CD4-positive, alpha-beta T cell treated with Interferon alpha-2 for 1 hour (primary cell): ENCODE data around the gene ATRN.

ENCODE experiments used
- DNase-seq, 2 donors: peaks; one replicate each; pipeline ENCODE4 v3.0.0-alpha.2; 2020 to 2022

The ATRN gene

DNA sequence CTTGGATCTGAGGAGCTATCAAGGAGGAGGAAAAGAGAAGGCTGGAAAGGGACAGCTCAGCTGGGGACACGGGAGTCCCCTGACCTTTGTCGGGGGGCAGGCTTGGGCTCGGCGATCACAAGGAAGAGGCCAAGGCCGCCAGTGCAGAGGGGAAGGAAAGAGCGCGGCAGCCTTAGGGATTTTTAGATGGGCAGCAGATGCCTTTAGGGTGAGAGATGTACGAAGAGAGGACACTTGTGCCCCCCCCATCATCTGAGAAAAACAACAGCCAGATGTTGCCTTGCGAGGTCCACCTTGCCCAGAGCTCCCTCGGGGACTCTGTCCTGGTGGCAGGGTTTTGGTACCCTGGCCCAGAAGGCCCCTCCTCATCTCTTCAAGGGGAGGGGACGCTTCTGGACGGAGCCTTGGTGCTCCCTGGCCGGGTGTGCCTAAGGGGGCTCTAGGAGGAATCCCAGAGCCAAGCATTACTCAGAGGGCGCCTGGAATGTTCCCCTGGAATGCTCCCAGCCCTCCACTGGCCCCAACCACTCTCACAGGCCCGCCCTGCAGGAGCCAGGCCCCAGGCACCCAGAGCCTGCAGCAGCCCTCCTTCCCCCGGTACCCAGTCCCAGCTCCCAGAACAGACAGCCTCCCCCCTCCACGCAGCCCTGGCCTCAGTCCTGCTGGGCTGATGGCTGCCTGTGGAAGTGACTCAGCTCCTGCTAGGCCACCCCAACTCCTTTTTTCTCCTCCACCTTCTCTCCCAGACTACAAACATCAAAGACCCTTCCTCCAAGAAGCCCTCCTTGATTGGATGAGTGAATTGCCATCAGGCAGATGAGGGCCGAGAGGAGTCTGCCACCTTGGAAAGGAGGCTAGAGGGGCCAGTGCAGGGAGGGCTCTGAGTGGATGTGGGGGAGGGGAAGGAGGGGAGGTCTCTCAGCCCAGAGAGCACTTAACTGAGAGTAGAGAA lies 209.2 kb downstream of the ATRN start:
- DNase-seq, result no peak

DNA sequence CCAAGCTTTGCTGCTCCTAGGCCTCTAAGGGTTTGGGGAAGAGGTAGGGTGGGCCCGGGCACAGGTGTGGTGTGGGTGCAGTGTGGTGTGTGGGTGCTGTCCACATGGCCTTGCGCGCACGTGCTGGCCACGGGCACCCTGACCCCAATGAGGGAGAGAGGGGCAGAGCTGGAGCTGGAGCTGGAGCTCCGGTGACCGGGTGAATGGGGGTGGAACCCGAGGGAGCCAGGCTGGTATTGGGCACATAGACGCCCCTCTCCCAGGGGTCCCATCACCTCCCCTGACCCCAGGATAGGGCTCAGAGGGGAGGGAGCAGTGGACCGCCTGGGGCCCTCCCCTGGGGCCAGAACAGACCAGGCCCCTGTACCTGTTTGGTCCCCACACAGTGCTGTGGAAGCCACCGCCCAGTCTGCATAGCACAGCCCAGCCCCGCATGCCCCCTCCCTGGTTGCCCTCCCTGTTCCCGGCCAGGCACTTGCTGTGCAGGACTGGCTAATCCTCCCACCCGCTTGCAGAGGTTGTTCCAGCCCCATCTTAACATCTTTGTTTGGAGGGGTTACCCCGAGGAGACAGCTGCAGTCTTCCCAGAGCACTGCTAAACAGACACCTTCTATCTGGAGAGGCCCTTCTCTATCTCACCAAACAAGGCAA lies 210.0 kb downstream of the ATRN start:
- no peak for DNase-seq

- no peak for DNase-seq
Measured at GRCh38 chr20:3681352-3681930, 210.6 kb downstream of the ATRN start.

GRCh38 chr20:3681931-3682781 lies 211.3 kb downstream of the ATRN start, which contains the start of gene ADAM33:
ADAM33 (minus strand) TSS chr20:3682010; CDS start chr20:3682004, 6 bp downstream.
- no peak for DNase-seq

- DNase-seq, result no peak
Measured at GRCh38 chr20:3685341-3685740, 214.5 kb downstream of the ATRN start.

DNA sequence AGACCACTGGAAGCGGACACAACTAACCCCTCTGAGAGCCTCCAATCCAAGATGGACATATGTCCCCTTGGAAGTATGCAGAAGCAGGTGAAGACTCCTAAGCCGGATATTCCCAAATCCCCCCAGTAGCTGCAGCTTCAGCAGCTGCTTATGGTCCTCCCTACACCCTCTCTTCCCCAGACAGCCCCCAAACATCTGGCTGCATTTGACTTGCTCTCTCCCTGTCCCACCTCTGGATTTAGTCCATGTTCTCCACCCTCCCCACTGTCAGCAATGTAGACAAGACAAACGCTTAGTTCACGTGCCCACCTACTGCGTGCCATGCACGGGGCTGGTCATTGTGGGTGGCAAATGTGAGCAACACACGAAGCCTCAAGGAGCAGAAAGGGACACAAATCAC lies 215.6 kb downstream of the ATRN start:
- no peak for DNase-seq

DNA sequence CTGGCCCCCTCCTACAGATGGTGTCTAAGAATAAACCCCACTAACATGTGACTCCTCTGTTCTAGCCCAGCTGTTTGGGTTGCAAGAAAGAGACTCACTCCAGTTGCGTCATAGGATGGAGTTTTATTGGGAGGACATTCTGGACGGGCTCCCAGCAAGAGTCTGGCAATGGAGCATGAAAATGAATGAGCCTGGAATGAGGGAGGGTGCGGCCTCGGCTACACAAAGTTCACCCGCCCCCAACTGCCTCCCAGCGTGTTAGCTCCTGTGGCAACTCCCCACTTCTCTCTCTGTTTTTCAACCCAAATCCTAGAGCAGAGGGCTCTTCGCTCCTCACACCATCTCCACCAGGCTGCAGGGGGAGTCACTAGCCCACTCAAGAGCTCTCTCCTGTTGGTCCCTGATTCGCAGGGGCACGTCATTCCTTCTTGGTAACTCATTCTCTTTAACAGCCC lies 216.1 kb downstream of the ATRN start:
- DNase-seq, result no peak

GRCh38 chr20:3687655-3688054 lies 216.8 kb downstream of the ATRN start:
- DNase-seq, result no peak

- DNase-seq, result no peak
Measured at GRCh38 chr20:3689978-3690377, 219.2 kb downstream of the ATRN start.

DNA sequence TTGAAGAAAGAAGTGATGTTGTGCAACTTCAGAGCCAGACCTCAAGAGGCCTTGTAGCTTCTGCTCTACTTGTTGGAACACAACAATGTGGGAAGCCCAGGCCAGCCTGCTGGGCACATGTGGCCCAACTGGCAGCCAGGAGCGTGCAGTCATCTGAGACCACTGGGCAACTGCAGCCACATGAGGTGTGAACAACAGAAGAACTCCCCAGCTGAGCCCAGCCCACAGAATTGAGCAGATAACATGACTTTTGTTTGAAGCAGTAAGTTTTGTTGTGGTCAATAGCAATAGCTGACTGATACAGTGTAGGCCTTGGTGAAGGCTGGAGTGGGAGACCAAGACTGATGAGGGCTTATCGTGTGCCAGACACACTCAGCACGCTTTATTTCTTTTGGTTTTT lies 219.6 kb downstream of the ATRN start:
- no peak for DNase-seq

GRCh38 chr20:3691306-3691705 lies 220.5 kb downstream of the ATRN start:
- no peak for DNase-seq

- DNase-seq, result no peak
Measured at GRCh38 chr20:3691897-3692296, 221.1 kb downstream of the ATRN start.

GRCh38 chr20:3692706-3693294 lies 222.0 kb downstream of the ATRN start:
- no peak for DNase-seq

DNA sequence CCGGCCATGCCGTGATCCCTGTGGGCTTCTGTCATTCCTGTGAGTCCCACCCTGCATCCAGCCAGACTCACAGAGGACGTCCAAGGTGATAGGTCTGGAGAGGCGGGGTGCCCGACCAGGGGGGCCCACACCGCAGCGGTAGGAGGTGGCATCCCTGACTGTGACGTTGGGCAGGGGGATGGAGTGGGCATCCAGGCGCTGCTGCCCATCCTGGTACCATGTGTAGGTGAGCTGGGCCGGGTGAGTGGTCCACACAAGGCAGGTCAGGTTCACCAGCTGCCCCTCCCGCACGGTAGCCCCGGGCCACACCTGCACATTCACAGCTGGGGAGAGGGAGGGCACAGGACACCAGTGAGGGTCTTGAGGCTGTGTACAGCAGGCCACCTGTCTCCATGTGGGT lies 222.6 kb downstream of the ATRN start:
- no peak for DNase-seq

- no peak for DNase-seq
Measured at GRCh38 chr20:3694864-3695263, 224.0 kb downstream of the ATRN start.

DNA sequence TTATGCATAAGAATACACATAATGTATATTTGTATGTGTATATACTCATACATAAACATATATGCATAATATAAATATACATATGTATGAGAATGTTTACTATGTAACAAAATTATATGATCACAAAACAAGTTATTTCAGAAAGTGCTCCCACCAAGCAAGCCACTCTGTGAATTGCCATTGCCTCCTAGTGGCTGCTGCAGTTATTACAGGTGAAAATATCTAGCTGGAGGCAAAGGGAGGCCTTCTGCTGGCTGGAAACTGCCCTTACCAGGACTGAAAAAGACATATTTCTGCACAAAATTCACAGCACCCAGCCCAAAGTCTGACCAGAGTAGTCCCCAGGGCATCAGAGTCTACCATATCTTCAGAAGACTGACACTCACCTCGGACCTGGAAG lies 225.4 kb downstream of the ATRN start:
- no peak for DNase-seq

DNA sequence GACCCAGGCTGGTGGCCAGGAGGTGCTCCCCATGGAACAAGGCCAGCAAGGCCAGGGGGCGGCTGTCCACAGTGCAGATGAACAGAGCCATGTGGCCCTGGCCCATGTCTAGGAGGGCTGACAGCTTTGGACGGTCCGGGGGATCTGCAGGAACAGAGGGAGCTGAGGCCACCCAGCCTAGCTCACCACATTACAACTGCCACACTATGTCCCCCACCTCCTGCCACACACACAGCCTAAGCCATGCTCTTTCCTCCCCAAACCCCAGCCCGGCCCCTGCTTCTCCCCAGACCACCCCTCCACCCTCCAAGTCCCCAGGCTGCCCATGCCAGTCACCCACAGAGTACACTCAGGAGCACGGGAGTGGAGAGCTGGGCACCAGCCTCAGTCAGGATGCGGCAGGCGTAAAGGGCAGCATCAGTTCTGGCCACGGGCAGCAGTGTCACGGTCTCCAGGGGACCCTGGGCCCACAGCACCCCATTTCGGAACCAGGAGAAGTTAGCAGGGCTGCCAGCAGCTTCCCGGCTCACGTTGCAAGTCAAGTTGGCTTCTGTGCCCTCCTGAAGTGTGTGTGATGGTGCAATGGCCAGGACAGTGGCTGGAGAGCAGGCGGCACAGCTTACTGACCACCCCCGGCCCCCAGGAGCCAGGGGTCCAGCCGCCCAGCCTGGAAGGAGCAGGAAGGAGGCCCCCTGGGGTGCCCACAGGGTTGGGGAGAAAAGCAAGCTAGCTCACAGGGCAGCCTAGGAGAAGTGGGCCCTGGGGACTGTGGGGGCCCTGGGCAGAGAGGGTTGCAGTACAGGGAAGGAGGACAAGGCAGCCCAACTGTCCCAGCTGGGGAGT lies 226.1 kb downstream of the ATRN start:
- no peak for DNase-seq

DNA sequence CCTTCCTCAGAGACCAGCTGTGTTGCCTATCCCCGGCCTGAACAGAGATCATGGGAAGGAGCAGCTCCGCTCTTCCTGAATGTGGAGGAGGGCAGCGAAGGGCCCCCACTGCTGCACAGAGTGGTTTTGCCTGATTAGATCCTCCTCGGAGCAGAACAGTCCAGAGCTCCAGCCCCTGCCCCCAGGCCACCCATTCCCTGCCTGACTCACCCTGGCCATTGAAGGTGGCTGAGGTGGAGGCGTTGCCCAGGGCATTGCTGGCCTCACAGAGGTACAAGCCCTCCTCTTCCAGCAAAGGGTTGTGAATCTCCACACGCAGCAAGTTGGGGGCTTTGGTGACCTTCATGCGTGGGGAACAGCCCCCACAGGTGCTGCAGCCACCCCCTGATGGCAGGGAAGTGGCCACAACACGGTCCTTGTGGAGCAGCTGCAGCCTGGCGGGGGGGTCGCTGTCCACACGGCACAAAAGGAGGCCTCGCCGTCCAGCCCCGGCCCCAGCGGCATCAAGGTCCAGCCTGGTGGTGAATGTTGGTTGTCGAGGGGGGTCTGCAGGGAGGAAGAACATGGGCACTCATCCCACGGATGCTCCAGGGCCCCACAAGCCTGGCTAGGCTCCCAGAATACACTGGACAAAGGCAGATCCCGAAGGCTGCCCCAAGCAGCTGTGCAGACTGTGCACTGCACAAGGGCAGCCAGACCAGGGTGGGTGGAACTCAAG lies 226.9 kb downstream of the ATRN start:
- no peak for DNase-seq

DNA sequence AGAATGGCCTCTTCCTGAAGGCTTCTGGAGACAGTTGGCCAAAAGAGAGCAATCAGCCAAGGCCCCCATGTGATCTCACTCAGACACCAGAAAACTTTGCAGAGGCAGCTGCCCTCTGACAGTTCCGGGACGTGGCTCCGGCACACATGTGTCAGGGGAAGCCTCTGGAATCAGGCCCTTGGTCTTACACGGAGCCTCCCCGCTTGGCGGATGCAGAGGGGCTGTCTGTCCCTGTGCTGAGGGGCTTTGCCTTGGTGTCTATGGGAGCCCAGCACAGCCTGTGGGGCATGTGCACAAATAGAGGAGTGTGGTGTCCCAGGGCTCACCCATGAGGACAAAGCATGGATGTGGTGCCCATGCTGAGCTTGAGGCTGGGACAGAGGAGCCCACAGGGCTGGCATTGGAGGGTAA lies 227.8 kb downstream of the ATRN start:
- DNase-seq, result no peak

- DNase-seq, result no peak
Measured at GRCh38 chr20:3699037-3699436, 228.2 kb downstream of the ATRN start.
